A549 (cell line): ENCODE measurements around the gene TRPC3. TPM values are rescaled to one million over a fixed set of nuclear protein-coding genes. Genes with fewer than 3 reads are reported as not detected.

Experiments
- ATAC-seq, 2 experiments: fragments of 200-7000 bp in 1 of 2; fragments of >200 bp in 1 of 2; cut with Nextera tagmentation in 1 of 2; cut with Tn5 transposase in 1 of 2; 3 replicates each; pipeline versions ENCODE4 v1.8.0 to v1.9.1; 2018 to 2020; ENCODE audit warnings: mild to moderate bottlenecking in 1 of 2, moderate library complexity in 1 of 2
- CTCF ChIA-PET: fragments of 300-600 bp; sonication (Branson Sonifier 250); formaldehyde crosslinking; extraction: SDS; loops from one replicate; lab custom pipeline; 2021; ENCODE audit warnings: antibody characterized with exemption, inconsistent platforms; lab: Yijun Ruan, JAX
- POLR2A ChIA-PET: fragments of 350-600 bp; formaldehyde crosslinking; extraction: SDS; loops from one replicate; lab custom pipeline; 2021; ENCODE audit warnings: antibody characterized with exemption, inconsistent platforms; lab: Yijun Ruan, JAX
- DNase-seq, 2 experiments: peaks; one replicate each; pipeline versions ENCODE4 v3.0.0 to v3.0.0-alpha.2; 2011 to 2016; ENCODE audit warnings: low read depth in 1 of 2, low spot score in 1 of 2
- FAIRE-seq: peaks from 2 replicates; lab custom pipeline; 2011; peaks lifted over from hg19 to GRCh38; lab: Jason Lieb, UNC
- H3K27ac ChIP-seq, 2 experiments: fragments of >200 bp; sonication (Bioruptor Twin); formaldehyde crosslinking; 3 replicates each; pipeline ENCODE4 v1.5.1; 2016 to 2017
- H3K4me1 ChIP-seq: fragments of >200 bp; sonication (Bioruptor Twin); formaldehyde crosslinking; 3 replicates; pipeline ENCODE4 v1.6.1; 2016
- H3K4me2 ChIP-seq: fragments of >200 bp; sonication (Bioruptor Twin); formaldehyde crosslinking; 3 replicates; pipeline ENCODE4 v1.6.1; 2016
- H3K4me3 ChIP-seq: fragments of >200 bp; sonication (Bioruptor Twin); formaldehyde crosslinking; 3 replicates; pipeline ENCODE4 v1.5.1; 2016
- H3K9me3 ChIP-seq: fragments of >200 bp; sonication (Bioruptor Twin); formaldehyde crosslinking; 3 replicates; pipeline ENCODE4 v1.6.1; 2016
- BCL3 ChIP-seq: fragments of >200 bp; sonication (Bioruptor Twin); formaldehyde crosslinking; IDR thresholded peaks from 3 replicates; pipeline ENCODE4 v1.6.1; 2016
- CBX2 ChIP-seq: fragments of 200-600 bp; sonication (generic); IDR thresholded peaks from 2 replicates; pipeline ENCODE4 v1.6.1; 2016; ENCODE audit warnings: low read depth, mild to moderate bottlenecking, borderline replicate concordance
- CHD4 ChIP-seq: fragments of 200-600 bp; sonication (generic); IDR thresholded peaks from 2 replicates; pipeline ENCODE4 v1.6.1; 2016; ENCODE audit warnings: antibody characterized with exemption, mild to moderate bottlenecking, borderline replicate concordance
- EHMT2 ChIP-seq: fragments of 200-600 bp; sonication (generic); IDR thresholded peaks from 2 replicates; pipeline ENCODE4 v1.6.1; 2016; ENCODE audit warnings: antibody characterized with exemption, low read depth, mild to moderate bottlenecking, moderate library complexity
- GATA3 ChIP-seq: IDR thresholded peaks from 2 replicates; pipeline ENCODE4 v1.6.1; 2012; ENCODE audit warnings: borderline replicate concordance
- HDAC2 ChIP-seq: fragments of 200-600 bp; sonication (generic); IDR thresholded peaks from 2 replicates; pipeline ENCODE4 v1.6.1; 2016
- HOXA7 ChIP-seq: fragments of 250-450 bp; sonication (Bioruptor Pico); IDR thresholded peaks from 2 replicates; pipeline ENCODE4 v1.5.0; 2020; ENCODE audit warnings: mild to moderate bottlenecking, moderate library complexity
- KDM1A ChIP-seq: fragments of 200-600 bp; sonication (generic); IDR thresholded peaks from 2 replicates; pipeline ENCODE4 v1.6.1; 2016; ENCODE audit warnings: low read depth, mild to moderate bottlenecking
- MAFK ChIP-seq: fragments of 450-650 bp; IDR thresholded peaks from 2 replicates; pipeline ENCODE4 v1.6.1; 2014; ENCODE audit not compliant: partially characterized antibody
- MYC ChIP-seq: IDR thresholded peaks from 2 replicates; pipeline ENCODE4 v1.6.1; 2012; ENCODE audit warnings: mild to moderate bottlenecking, inconsistent platforms, low read length, improper control_type of control experiment, borderline replicate concordance
- NFE2L2 ChIP-seq: fragments of 150-350 bp; conservative IDR thresholded peaks from 2 replicates; pipeline ENCODE4 v1.6.1; 2014; ENCODE audit warnings: low read length
- NPAS2 ChIP-seq: fragments of 250-450 bp; sonication (Bioruptor Pico); IDR thresholded peaks from 2 replicates; pipeline ENCODE4 v1.8.0; 2022; ENCODE audit warnings: mild to moderate bottlenecking, moderate library complexity, borderline replicate concordance
- POLR2A ChIP-seq: IDR thresholded peaks from 2 replicates; pipeline ENCODE4 v1.6.1; 2012; ENCODE audit warnings: mild to moderate bottlenecking, low read length
- RCOR1 ChIP-seq: fragments of 150-350 bp; IDR thresholded peaks from 2 replicates; pipeline ENCODE4 v1.6.1; 2014; ENCODE audit warnings: antibody characterized with exemption, low read length, low read depth
- REST ChIP-seq: fragments of 200-600 bp; sonication (generic); IDR thresholded peaks from 2 replicates; pipeline ENCODE4 v1.6.1; 2016; ENCODE audit warnings: antibody characterized with exemption, mild to moderate bottlenecking, moderate library complexity
- RFX5 ChIP-seq: fragments of 450-650 bp; IDR thresholded peaks from 2 replicates; pipeline ENCODE4 v1.7.1; 2014; ENCODE audit warnings: antibody characterized with exemption, mild to moderate bottlenecking, moderate library complexity
- RNF2 ChIP-seq: fragments of 200-600 bp; sonication (generic); IDR thresholded peaks from 2 replicates; pipeline ENCODE4 v1.6.1; 2016; ENCODE audit warnings: low read depth, mild to moderate bottlenecking, antibody characterized with exemption, moderate library complexity, borderline replicate concordance
- SMC3 ChIP-seq: fragments of >200 bp; sonication (Bioruptor Twin); formaldehyde crosslinking; IDR thresholded peaks from 3 replicates; pipeline ENCODE4 v1.6.1; 2018; ENCODE audit warnings: inconsistent platforms
- WGBS: methylation state at CpG from one replicate; pipeline ENCODE4 v1.1.6; 2017; ENCODE audit errors: missing lambda C conversion rate; 5-methylcytosine and 5-hydroxymethylcytosine counted together
- polyA plus RNA-seq, 4 experiments: library from polyadenylated mRNA; depleted of rRNA in 3 of 4; stranded (reverse); fragments of >200 nt; fragmentation: RNase III in 1 of 4; extraction: RNeasy Plus Mini Kit Qiagen cat#74134 plus additional on column Dnase treatment in 1 of 4; gene quantifications; 2 replicates in 3 of 4; 3 replicates in 1 of 4; pipeline ENCODE4 v1.2.3, GENCODE V29; 2011 to 2017
- TF ChIP-seq, protein P1 (sequence below): fragments of 250-450 bp; sonication (Bioruptor Pico); IDR thresholded peaks from 2 replicates; pipeline ENCODE4 v1.5.0; 2021; ENCODE audit warnings: mild to moderate bottlenecking, moderate library complexity, borderline replicate concordance
- TF ChIP-seq, protein P2 (sequence below): fragments of 150-350 bp; IDR thresholded peaks from 2 replicates; pipeline ENCODE4 v1.6.1; 2014; ENCODE audit warnings: low read depth, mild to moderate bottlenecking, low read length
- TF ChIP-seq, protein P3 (sequence below): fragments of >200 bp; sonication (Bioruptor Twin); formaldehyde crosslinking; IDR thresholded peaks from 2 replicates; pipeline ENCODE4 v1.6.1; 2016
- TF ChIP-seq, protein P4 (sequence below): fragments of >200 bp; sonication (Bioruptor Twin); formaldehyde crosslinking; IDR thresholded peaks from 3 replicates; pipeline ENCODE4 v1.5.1; 2016
- TF ChIP-seq, protein P5 (sequence below): IDR thresholded peaks from 2 replicates; pipeline ENCODE4 v1.6.1; 2012

Gene TRPC3
- polyA plus RNA-seq, 2 of the 4 experiments (the other 2 are of a cell fraction), result 0.03 to 0.04 TPM

DNA sequence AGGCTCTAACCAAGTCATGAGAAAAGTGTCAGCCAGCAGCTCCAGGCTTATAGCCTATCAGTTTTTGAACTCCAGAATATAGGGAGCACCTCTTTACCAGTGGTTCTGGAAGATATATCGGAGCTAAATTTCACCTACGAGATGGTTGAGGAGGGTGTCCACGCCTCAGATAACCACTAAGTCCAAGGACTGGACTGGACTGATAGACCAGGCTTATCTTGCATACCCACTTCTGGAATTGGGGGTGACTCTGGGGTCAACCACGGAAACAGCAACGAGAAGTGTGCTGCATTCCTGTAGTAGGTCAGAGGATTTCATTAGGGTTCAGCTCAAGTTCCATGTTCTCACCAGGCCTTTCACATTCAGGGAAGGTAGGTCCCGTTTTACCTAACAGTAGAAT lies 38.6 kb upstream of the TRPC3 start:
- POLR2A ChIA-PET, result no interaction called here
- FAIRE-seq, result no peak
- DNase-seq, result no peak
- Histone ChIP-seq H3K27ac (no peak overlapping the region), H3K4me3 (no peak overlapping the region), H3K9me3 (no peaks in the 10 kb centered on the region)
- ATAC-seq, result no peak
- 27% methylated on average over 6 of the region's 6 CpGs for WGBS
- CTCF ChIA-PET, result interaction anchor here (1.1 kb wide), 1 partner anchor 13 kb away, joined by 3 read pairs; no protein-coding TSS in a partner anchor
- TF ChIP-seq, protein P1, sequence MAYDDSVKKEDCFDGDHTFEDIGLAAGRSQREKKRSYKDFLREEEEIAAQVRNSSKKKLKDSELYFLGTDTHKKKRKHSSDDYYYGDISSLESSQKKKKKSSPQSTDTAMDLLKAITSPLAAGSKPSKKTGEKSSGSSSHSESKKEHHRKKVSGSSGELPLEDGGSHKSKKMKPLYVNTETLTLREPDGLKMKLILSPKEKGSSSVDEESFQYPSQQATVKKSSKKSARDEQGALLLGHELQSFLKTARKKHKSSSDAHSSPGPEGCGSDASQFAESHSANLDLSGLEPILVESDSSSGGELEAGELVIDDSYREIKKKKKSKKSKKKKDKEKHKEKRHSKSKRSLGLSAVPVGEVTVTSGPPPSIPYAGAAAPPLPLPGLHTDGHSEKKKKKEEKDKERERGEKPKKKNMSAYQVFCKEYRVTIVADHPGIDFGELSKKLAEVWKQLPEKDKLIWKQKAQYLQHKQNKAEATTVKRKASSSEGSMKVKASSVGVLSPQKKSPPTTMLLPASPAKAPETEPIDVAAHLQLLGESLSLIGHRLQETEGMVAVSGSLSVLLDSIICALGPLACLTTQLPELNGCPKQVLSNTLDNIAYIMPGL, result no peak
- TF ChIP-seq, protein P2, sequence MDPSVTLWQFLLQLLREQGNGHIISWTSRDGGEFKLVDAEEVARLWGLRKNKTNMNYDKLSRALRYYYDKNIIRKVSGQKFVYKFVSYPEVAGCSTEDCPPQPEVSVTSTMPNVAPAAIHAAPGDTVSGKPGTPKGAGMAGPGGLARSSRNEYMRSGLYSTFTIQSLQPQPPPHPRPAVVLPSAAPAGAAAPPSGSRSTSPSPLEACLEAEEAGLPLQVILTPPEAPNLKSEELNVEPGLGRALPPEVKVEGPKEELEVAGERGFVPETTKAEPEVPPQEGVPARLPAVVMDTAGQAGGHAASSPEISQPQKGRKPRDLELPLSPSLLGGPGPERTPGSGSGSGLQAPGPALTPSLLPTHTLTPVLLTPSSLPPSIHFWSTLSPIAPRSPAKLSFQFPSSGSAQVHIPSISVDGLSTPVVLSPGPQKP, result no peak
- TF ChIP-seq NPAS2 (CRISPR knock-in tag) (no peak), CBX2 (no peak), KDM1A (no peak), HOXA7 (CRISPR knock-in tag) (no peak), GATA3 (no peak), MYC (no peak), SMC3 (no peak), HDAC2 (no peak), REST (no peak), BCL3 (no peak), MAFK (no peak), RCOR1 (no peak), RFX5 (no peak), EHMT2 (no peak), NFE2L2 (no peak)
- TF ChIP-seq, protein P3, sequence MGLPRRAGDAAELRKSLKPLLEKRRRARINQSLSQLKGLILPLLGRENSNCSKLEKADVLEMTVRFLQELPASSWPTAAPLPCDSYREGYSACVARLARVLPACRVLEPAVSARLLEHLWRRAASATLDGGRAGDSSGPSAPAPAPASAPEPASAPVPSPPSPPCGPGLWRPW, result no peak
- TF ChIP-seq, all 56 proteins: peak for 0
- H3K4me2 ChIP-seq, result no peak overlapping the region
- H3K4me1 ChIP-seq, result no peaks in the 10 kb centered on the region

DNA sequence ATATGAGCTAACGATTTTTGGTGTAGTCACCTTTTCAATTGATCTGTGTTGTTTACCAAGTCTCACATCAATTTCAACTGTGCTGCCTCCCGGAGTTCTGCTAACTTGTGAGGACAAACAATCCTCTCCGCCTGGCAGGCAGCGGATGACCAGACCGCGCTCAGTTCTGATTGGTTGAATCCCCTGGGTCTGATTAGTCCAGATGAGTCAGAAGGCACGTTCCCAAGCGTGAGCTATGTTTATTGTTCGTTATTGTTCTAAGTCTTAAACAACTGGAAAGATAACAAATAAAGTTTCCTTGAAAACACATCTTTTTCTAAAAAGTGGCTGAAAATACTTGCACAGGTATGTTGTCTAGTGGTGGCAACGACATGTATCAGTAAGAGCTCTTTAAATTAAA lies 37.9 kb upstream of the TRPC3 start:
- WGBS, result 23% methylated on average over 10 of the region's 10 CpGs
- Histone ChIP-seq H3K4me1 (no peaks in the 10 kb centered on the region), H3K4me2 (no peak overlapping the region), H3K9me3 (no peaks in the 10 kb centered on the region)
- TF ChIP-seq POLR2A (no peak), GATA3 (no peak), CBX2 (no peak), CHD4 (no peak), RNF2 (no peak)
- TF ChIP-seq, protein P3, result no peak
- TF ChIP-seq, protein P4, sequence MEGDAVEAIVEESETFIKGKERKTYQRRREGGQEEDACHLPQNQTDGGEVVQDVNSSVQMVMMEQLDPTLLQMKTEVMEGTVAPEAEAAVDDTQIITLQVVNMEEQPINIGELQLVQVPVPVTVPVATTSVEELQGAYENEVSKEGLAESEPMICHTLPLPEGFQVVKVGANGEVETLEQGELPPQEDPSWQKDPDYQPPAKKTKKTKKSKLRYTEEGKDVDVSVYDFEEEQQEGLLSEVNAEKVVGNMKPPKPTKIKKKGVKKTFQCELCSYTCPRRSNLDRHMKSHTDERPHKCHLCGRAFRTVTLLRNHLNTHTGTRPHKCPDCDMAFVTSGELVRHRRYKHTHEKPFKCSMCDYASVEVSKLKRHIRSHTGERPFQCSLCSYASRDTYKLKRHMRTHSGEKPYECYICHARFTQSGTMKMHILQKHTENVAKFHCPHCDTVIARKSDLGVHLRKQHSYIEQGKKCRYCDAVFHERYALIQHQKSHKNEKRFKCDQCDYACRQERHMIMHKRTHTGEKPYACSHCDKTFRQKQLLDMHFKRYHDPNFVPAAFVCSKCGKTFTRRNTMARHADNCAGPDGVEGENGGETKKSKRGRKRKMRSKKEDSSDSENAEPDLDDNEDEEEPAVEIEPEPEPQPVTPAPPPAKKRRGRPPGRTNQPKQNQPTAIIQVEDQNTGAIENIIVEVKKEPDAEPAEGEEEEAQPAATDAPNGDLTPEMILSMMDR, result no peak
- TF ChIP-seq, protein P5, sequence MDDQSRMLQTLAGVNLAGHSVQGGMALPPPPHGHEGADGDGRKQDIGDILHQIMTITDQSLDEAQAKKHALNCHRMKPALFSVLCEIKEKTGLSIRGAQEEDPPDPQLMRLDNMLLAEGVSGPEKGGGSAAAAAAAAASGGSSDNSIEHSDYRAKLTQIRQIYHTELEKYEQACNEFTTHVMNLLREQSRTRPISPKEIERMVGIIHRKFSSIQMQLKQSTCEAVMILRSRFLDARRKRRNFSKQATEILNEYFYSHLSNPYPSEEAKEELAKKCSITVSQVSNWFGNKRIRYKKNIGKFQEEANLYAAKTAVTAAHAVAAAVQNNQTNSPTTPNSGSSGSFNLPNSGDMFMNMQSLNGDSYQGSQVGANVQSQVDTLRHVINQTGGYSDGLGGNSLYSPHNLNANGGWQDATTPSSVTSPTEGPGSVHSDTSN, result no peak
- TF ChIP-seq, all 56 proteins: peak for 0
- CTCF ChIA-PET, result interaction anchor here (1.2 kb wide), 1 partner anchor 40 kb away, joined by 3 read pairs; no protein-coding TSS in a partner anchor
- ATAC-seq (no peak), DNase-seq (no peak), FAIRE-seq (no peak)
- POLR2A ChIA-PET, result no interaction called here
- H3K27ac ChIP-seq, result no peak overlapping the region
- H3K4me3 ChIP-seq, result no peak overlapping the region
